Stimulated activated memory B cell treated with anti-CD40 and anti-IgM and Interleukin-4, amounts not matched to agents 10 μg/mL and 1 μg/mL and 100 μg/mL, for 72 hours (primary cell): ENCODE data around the gene DNAJB4.
"Not testable (repeated sequence)": the region's sequence is repeated elsewhere in the genome, so short reads cannot be mapped to it uniquely, and the experiment has no call there.

ENCODE experiments used
- ATAC-seq: fragments of 150-1000 bp; cut with Tn5 transposase; 2 replicates; pipeline ENCODE4 v1.10.0; 2021
- H3K27ac Mint-ChIP-seq: one replicate; pipeline ENCODE4 v1.8.0; 2022; ENCODE audit warnings: mild to moderate bottlenecking, mixed read lengths
- H3K27me3 Mint-ChIP-seq: one replicate; pipeline ENCODE4 v1.8.0; 2022; ENCODE audit warnings: mixed read lengths
- H3K36me3 Mint-ChIP-seq: one replicate; pipeline ENCODE4 v1.8.0; 2022; ENCODE audit warnings: mixed read lengths
- H3K4me1 Mint-ChIP-seq: one replicate; pipeline ENCODE4 v1.8.0; 2022; ENCODE audit warnings: mixed read lengths
- H3K4me3 Mint-ChIP-seq: one replicate; pipeline ENCODE4 v1.8.0; 2022; ENCODE audit warnings: mild to moderate bottlenecking, moderate library complexity, mixed read lengths
- H3K9me3 Mint-ChIP-seq: one replicate; pipeline ENCODE4 v1.8.0; 2022; ENCODE audit warnings: mixed read lengths

DNAJB4 gene

DNA sequence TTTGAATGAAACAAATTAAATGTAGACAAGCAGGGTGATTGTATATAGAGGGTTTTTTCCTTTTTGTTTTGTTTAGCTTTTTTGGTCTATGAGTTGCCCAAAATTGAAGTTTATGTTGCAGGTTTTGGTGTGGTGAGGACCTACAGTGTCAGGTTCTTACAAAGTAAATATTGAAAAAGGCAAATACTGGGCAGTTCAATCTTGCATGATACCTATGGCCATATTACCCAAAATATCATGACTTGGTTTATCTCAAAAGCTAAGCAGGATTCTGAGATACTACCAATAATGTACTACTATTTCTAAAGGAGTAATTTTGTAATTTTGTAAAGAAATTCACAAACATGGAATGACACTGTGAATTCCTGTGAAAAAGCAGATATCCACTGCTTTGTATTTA, 1.8 kb downstream of the DNAJB4 start:
- ATAC-seq = no peak
- Mint-ChIP-seq H3K4me1 (peaks cover 47% of the 10 kb centered on the region), H3K27me3 (no peaks in the 10 kb centered on the region), H3K4me3 (no peak overlapping the region), H3K9me3 (no peaks in the 10 kb centered on the region), H3K36me3 (no peaks in the 10 kb centered on the region), H3K27ac (peak overlapping the region; percentile 92)

- peaks cover 5% of the 10 kb centered on the region for H3K36me3 Mint-ChIP-seq
- no peak overlapping the region for H3K27ac Mint-ChIP-seq
- H3K9me3 Mint-ChIP-seq = no peaks in the 10 kb centered on the region
- no peak overlapping the region for H3K4me3 Mint-ChIP-seq
- no peaks in the 10 kb centered on the region for H3K27me3 Mint-ChIP-seq
- H3K4me1 Mint-ChIP-seq = peaks cover 40% of the 10 kb centered on the region
- no peak for ATAC-seq
These were observed 3.1 kb downstream of the DNAJB4 start for GRCh38 chr1:78007677-78008341.

- Mint-ChIP-seq H3K9me3 (no peaks in the 10 kb centered on the region), H3K27ac (no peak overlapping the region), H3K4me1 (peaks cover 32% of the 10 kb centered on the region), H3K27me3 (no peaks in the 10 kb centered on the region), H3K36me3 (peaks cover 14% of the 10 kb centered on the region), H3K4me3 (no peak overlapping the region)
- ATAC-seq = no peak
These were observed 4.5 kb downstream of the DNAJB4 start for GRCh38 chr1:78009276-78009675.

DNA sequence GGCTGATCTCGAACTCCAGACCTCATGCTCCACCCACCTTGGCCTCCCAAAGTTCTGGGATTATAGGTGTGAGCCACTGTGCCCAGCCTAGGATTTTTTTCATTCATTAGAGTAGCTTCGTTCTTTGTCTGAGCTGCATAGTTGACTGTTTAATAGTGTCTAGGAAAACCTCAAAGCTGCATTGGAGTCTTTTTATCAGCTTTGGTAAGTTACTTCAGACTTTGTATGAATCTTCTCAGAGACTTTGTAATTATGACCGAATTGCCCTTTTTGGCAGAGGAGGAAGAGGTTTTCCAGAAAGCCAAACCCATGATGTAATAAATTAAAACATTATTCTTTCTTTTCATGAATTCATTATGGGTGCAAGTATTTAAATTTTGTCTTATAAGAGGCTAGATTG, 5.1 kb downstream of the DNAJB4 start:
- Mint-ChIP-seq H3K27ac (no peak overlapping the region), H3K9me3 (no peaks in the 10 kb centered on the region), H3K4me3 (no peak overlapping the region), H3K27me3 (no peaks in the 10 kb centered on the region), H3K4me1 (peaks cover 34% of the 10 kb centered on the region), H3K36me3 (peaks cover 20% of the 10 kb centered on the region)
- no peak for ATAC-seq

GRCh38 chr1:78011050-78011449, 6.3 kb downstream of the DNAJB4 start:
- peaks cover 28% of the 10 kb centered on the region for H3K4me1 Mint-ChIP-seq
- H3K9me3 Mint-ChIP-seq = no peaks in the 10 kb centered on the region
- H3K4me3 Mint-ChIP-seq = no peak overlapping the region
- no peak overlapping the region for H3K27ac Mint-ChIP-seq
- peaks cover 32% of the 10 kb centered on the region for H3K36me3 Mint-ChIP-seq
- no peak for ATAC-seq
- no peaks in the 10 kb centered on the region for H3K27me3 Mint-ChIP-seq

GRCh38 chr1:78015148-78015547, 10.4 kb downstream of the DNAJB4 start:
- Mint-ChIP-seq H3K27me3 (no peaks in the 10 kb centered on the region), H3K4me3 (no peak overlapping the region), H3K9me3 (no peaks in the 10 kb centered on the region), H3K36me3 (peaks cover 43% of the 10 kb centered on the region), H3K27ac (no peak overlapping the region), H3K4me1 (peaks cover 7% of the 10 kb centered on the region)
- ATAC-seq = no peak

DNA sequence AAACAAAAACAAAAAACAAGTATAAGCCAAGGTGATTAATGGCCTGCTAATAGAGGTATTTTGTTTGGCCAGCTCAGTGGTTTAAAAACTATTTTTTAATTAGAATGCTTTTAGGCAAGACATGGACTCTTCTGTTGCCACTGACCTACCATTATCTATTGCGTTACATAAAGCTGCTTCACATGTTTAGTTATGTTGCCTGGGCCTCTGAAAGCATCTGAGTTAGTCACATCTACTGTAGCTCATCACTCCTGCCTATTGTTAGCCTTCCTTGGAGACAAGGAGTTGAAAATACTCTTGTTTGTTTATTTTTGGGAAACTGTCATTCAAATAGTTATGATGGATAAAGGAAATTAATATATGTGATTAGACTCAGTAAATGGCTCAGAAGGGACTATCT, 14.3 kb downstream of the DNAJB4 start:
- Mint-ChIP-seq H3K4me1 (peaks cover 7% of the 10 kb centered on the region), H3K4me3 (no peak overlapping the region), H3K36me3 (peaks cover 31% of the 10 kb centered on the region), H3K27ac (no peak overlapping the region), H3K9me3 (no peaks in the 10 kb centered on the region), H3K27me3 (no peaks in the 10 kb centered on the region)
- no peak for ATAC-seq

DNA sequence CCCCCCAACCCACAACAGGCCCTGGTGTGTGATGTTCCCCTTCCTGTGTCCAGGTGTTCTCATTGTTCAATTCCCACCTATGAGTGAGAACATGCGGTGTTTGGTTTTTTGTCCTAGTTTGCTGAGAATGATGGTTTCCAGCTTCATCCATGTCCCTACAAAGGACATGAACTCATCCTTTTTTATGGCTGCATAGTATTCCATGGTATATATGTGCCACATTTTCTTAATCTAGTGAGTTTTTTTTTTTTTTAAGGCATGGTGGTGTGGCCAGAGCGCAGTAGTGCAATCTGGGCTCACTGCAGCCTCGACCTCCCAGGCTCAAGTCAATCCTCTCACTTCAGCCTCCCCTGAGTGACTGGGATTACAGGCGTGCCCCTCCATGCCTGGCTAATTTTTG, 16.4 kb downstream of the DNAJB4 start:
- not testable (repeated sequence) for H3K27me3 Mint-ChIP-seq, H3K27ac Mint-ChIP-seq, H3K4me1 Mint-ChIP-seq, H3K36me3 Mint-ChIP-seq, ATAC-seq, H3K9me3 Mint-ChIP-seq, H3K4me3 Mint-ChIP-seq

- H3K27ac Mint-ChIP-seq = no peak overlapping the region
- no peaks in the 10 kb centered on the region for H3K4me1 Mint-ChIP-seq
- H3K36me3 Mint-ChIP-seq = no peaks in the 10 kb centered on the region
- ATAC-seq = no peak
- no peaks in the 10 kb centered on the region for H3K9me3 Mint-ChIP-seq
- no peaks in the 10 kb centered on the region for H3K27me3 Mint-ChIP-seq
- H3K4me3 Mint-ChIP-seq = no peak overlapping the region
These were observed 25.1 kb downstream of the DNAJB4 start for GRCh38 chr1:78029793-78030192.

GRCh38 chr1:78032996-78033796, 28.5 kb downstream of the DNAJB4 start:
- H3K4me3 Mint-ChIP-seq = no peak overlapping the region
- H3K27me3 Mint-ChIP-seq = no peaks in the 10 kb centered on the region
- H3K36me3 Mint-ChIP-seq = no peaks in the 10 kb centered on the region
- H3K9me3 Mint-ChIP-seq = no peaks in the 10 kb centered on the region
- no peak for ATAC-seq
- H3K4me1 Mint-ChIP-seq = no peaks in the 10 kb centered on the region
- no peak overlapping the region for H3K27ac Mint-ChIP-seq

GRCh38 chr1:78033797-78034172, 29.0 kb downstream of the DNAJB4 start:
- H3K4me1 Mint-ChIP-seq = no peaks in the 10 kb centered on the region
- no peak overlapping the region for H3K4me3 Mint-ChIP-seq
- H3K36me3 Mint-ChIP-seq = no peaks in the 10 kb centered on the region
- no peaks in the 10 kb centered on the region for H3K9me3 Mint-ChIP-seq
- H3K27ac Mint-ChIP-seq = no peak overlapping the region
- ATAC-seq = no peak
- no peaks in the 10 kb centered on the region for H3K27me3 Mint-ChIP-seq

DNA sequence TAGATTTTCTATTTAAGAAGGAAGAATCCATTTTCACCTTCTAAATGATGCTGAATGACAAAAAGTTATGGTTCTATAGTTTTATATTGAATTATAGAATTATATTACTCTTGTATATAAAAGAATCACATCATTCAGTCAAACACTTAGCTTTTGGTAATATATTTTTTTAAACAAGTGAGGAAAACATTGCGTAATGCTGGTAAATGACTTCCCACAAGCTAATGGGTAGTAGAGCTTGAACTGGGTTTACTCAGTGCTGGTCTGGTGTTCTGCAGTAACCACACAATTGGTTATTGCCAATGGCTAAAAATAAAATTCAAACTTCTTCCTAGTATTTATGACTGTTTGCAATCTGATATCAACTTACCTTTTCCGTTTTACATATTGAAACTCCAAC, 30.4 kb downstream of the DNAJB4 start:
- no peaks in the 10 kb centered on the region for H3K27me3 Mint-ChIP-seq

GRCh38 chr1:78036450-78036849, 31.7 kb downstream of the DNAJB4 start:
- no peaks in the 10 kb centered on the region for H3K9me3 Mint-ChIP-seq
- H3K27ac Mint-ChIP-seq = no peak overlapping the region
- no peak for ATAC-seq
- H3K4me3 Mint-ChIP-seq = no peak overlapping the region
- H3K36me3 Mint-ChIP-seq = no peaks in the 10 kb centered on the region
- no peaks in the 10 kb centered on the region for H3K27me3 Mint-ChIP-seq
- peaks cover 11% of the 10 kb centered on the region for H3K4me1 Mint-ChIP-seq

More for the DNA sequence above, 30.4 kb downstream of the DNAJB4 start:
- Mint-ChIP-seq H3K4me3 (no peak overlapping the region), H3K9me3 (no peaks in the 10 kb centered on the region), H3K4me1 (peaks cover under 1% of the 10 kb centered on the region), H3K27ac (no peak overlapping the region), H3K36me3 (no peaks in the 10 kb centered on the region)
- ATAC-seq = no peak

- Mint-ChIP-seq H3K27me3 (no peaks in the 10 kb centered on the region), H3K9me3 (no peaks in the 10 kb centered on the region), H3K27ac (no peak overlapping the region), H3K4me1 (peaks cover 11% of the 10 kb centered on the region), H3K4me3 (no peak overlapping the region), H3K36me3 (no peaks in the 10 kb centered on the region)
- ATAC-seq = no peak
These were observed 33.3 kb downstream of the DNAJB4 start for GRCh38 chr1:78038071-78038470.

DNA sequence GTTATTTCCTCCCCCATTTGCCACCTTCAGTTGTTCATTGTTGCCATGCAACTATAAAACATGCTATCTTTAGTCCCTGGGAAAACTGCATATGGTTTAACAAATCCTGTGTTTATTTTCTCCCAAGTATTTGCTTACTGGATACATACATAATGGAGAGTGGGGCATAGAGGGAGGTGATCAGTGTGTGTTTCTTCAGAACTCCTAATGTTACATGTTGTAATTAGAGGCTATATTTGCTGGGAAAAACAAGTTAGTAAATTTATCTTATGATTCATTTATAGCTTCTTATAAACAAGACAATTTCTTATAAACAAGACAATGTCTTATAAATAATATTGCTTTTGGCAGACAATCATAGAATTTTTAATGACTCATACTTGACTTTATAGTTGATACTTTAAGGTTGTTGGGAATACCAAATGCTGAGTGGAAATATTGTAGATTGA, 33.8 kb downstream of the DNAJB4 start:
- no peak overlapping the region for H3K27ac Mint-ChIP-seq
- peaks cover 11% of the 10 kb centered on the region for H3K4me1 Mint-ChIP-seq
- no peaks in the 10 kb centered on the region for H3K27me3 Mint-ChIP-seq
- no peaks in the 10 kb centered on the region for H3K36me3 Mint-ChIP-seq
- no peak for ATAC-seq
- no peaks in the 10 kb centered on the region for H3K9me3 Mint-ChIP-seq
- H3K4me3 Mint-ChIP-seq = no peak overlapping the region

DNA sequence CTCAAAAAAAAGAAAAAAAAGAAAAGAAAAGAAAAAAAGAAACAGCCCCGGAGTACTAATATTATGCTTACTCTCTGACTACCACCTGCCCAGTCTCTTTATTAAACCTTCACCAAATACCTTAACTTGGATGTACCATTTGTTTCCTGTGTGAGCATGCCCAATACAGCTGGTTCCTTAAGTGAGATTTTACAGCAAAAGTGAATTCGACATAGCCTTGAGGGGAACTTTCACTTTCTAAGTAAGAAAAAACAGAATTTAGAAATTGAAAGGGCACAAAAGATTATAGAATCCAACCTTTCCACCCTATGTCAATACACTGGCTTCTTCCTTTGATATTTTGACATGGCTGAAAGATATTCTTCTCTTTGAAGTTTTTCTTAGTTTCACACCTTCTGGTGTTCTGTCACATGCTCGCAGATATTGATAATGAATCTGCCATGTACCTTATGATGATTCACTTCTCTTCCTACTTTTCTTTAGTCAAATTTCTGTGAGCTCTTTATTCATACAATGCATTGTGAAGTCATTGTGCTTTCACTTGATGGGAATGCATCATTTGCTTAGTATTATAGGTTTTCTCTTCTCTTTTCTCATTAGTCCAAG, 35.8 kb downstream of the DNAJB4 start:
- Mint-ChIP-seq H3K27me3 (peaks cover 15% of the 10 kb centered on the region), H3K27ac (peak overlapping the region; percentile 18), H3K4me1 (peaks cover 25% of the 10 kb centered on the region), H3K4me3 (no peak overlapping the region), H3K36me3 (no peaks in the 10 kb centered on the region), H3K9me3 (no peaks in the 10 kb centered on the region)
- no peak for ATAC-seq
